T-helper 2 cell (primary cell): ENCODE measurements around the gene AK3.
"Not testable (repeated sequence)": the region's sequence is repeated elsewhere in the genome, so short reads cannot be mapped to it uniquely, and the experiment has no call there.

Source experiments
- DNase-seq, 5 experiments: peaks; one replicate each; pipeline versions ENCODE4 v3.0.0 to v3.0.0-alpha.2; 2012 to 2022
- total RNA-seq, 2 donors: gene quantifications; one replicate each; lab custom pipeline; 2026; lab: John Stamatoyannopoulos, UW

AK3 gene
- total RNA-seq: 17.8 to 28.4 reads per million in 2 donors

DNA sequence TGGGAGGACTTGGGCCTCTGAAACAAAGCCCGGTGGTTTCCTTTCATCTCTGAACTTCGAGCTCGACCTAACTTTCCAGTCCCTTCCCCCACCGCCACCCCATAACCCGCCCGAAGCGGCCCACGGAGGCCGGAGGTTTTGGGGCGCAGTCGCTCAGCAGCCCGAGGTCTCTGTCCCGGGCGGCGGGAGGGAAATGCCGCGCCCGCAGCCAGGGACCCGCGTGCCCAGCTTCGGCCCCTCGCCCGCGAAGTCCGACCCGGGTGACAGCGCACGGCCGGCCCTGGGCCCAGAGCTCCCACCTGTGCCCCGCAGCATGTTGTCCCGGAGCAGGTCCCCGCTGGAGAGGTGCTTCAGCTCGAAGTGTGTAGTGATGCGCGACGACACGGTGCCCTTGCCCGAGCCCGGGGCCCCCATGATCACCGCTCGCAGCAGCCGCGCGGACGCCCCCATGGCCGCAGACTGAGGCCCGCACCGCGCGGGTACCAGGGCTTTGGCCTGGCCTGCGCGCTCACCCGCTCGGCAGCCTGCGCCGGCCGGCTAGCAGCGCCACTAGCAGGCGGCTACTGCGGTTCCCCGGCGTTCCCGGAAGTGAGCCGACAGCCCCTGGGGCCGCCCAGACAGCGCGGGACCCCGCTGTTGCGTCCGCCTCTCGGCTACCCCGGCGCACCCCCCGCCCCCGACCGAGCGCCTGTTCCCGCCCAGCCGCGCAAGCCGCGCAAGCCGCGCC is at the start of gene AK3:
Gene AK3 (minus strand): TSS at position 565 of the 727 bp plus-strand sequence. CDS start 115 bp downstream, at position 450.
- peak; percentile 64 to 94 (median 81) for DNase-seq

DNA sequence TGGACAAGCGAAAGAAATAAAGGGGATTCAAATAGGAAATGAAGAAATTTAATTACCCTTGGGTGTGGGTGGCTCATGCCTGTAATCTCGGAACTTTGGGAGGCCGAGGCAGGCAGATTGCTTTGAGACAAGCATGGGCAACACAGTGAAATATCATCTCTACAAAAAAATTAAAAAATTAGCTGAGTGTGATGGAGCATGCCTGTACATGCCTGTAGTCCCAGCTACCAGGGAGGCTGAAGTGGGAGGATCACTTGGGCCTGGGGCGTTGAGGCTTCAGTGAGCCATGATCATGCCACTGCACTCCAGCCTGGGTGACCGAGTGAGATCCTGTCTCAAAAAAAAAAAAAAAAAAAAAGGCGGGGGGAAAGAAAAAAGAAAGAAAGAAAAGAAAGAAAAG is 47.7 kb upstream of the AK3 start:
- DNase-seq: no peak

DNA sequence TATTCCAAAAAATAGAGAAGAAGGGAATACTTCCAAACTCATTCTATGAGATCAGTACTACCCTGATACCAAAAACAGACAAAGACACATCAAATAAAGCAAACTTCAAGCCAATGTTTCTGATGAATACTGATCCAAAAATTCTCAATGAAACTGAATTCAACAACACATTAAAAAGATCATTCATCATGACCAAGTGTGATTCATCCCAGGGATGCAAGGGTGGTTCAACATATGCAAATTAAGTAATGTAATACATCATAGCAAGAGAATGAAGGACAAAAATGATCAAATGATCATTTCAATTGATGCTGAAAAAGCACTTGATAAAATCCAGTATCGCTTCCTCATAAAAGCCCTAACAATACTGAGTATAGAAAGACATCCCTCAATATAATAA is 46.9 kb upstream of the AK3 start:
- no peak for DNase-seq

DNA sequence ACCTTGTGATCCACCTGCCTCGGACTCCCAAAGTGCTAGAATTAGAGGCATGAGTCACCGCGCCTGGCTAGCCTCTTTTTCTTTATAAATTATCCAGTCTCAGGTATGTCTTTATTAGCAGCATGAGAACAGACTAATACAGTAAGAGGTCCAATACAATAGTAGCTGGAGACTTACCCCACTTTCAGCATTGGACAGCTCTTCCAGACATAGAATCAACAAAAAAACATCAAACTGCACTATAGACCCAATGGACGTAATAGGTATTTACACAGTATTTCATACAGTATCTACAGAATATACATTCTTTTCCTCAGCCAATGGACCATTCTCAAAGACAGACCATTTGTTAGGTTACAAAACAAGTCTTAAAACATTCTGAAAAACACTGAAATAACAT is 45.6 kb upstream of the AK3 start:
- DNase-seq: no peak

DNA sequence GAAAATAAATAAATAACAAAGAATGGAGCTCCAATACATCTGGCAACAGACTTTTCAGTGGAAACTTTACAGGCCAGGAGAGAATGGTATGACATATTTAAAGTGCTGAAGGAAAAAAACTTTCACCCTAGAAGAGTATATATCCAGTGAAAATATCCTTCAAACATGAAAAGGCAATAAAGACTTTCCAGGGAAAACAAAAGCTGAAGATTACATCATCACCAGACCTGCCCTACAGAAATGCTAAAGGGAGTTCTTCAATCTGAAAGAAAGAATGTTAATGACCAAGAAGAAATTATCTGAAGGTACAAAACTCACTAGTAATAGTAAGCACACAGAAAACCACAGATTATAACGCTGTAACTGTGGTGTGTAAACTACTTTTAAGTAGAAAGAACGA is 43.4 kb upstream of the AK3 start:
- no peak for DNase-seq

DNA sequence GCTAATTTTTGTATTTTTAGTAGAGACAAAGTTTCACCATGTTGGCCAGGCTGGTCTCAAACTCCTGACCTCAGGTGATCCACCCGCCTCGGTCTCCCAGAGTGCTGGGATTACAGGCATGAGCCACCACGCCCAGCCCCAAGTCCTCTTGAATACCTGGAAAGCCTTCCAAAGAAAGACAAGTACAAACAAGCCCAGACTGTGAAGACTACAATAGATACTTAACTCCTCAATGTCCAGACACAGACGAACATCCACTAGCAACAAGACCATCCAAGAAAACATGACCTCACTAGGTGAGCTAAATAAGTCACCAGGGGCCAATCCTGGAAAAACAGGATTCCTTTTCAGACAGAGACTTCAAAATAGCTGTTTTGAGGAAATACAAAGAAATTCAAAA is 42.2 kb upstream of the AK3 start:
- not testable (repeated sequence) for DNase-seq

DNA sequence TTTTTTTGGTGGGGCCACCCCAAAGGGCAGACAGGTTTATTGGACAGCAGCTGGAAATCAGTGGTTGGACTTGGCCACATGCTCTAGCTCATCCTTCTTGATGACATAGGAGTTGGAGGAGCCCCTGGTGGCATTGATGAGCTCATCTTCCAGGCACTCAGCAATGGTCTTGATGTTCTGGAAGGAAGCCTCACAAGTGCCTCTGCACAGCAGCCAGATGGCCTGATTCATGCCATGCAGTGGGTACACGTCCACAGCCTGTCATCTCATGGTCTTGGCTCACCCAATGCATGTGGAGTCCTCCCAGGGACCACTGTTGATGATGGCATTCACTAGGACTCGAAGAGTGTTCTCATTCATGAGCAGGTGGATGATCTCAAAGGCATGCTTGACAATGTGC is 40.4 kb upstream of the AK3 start:
- DNase-seq: no peak

DNA sequence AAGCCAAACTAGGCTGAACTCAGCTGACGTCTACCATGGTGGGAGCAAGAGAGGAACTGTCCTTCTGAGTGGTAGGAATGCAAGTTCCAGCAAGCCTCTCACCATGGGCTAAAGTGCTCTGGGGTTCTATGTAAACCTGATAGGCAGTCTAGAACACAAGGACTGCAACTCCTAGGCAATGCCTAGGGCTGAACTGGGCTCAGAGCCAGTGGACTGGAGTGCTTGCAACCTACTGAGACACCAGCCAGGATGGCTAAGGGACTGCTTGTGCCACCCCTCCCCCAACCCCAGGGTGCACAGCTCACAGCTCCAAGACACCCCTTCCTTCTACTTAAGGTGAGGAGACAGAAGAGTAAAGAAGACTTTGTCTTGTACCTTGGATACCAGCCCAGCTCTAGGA is 39.6 kb upstream of the AK3 start:
- no peak for DNase-seq

DNA sequence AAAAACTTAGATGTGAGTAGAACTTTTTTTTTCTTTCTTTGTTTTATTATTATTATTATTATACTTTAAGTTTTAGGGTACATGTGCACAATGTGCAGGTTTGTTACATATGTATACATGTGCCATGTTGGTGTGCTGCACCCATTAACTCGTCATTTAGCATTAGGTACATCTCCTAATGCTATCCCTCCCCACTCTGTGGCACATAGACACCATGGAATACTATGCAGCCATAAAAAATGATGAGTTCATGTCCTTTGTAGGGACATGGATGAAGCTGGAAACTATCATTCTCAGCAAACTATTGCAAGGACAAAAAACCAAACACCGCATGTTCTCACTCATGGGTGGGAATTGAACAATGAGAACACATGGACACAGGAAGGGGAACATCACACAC is 34.0 kb upstream of the AK3 start:
- not testable (repeated sequence) for DNase-seq

DNA sequence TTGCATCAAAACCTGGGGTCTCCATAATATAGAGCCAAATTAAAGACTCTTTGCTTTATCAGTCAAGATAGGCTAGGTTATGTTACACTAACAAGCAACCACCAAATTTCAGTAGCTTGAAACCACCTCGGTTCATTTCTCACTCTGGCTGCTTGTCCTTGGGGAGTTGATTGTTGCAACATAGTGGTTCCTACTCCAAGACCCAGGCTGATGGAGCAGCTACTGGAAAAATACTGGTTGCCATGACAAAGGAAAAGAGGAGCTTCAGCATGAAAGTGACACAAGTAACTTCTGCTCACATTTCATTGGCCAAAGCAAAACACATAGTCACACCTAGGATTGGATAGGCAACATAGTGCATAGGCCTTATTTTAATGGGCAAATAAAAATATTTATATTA is 33.2 kb upstream of the AK3 start:
- DNase-seq: no peak

DNA sequence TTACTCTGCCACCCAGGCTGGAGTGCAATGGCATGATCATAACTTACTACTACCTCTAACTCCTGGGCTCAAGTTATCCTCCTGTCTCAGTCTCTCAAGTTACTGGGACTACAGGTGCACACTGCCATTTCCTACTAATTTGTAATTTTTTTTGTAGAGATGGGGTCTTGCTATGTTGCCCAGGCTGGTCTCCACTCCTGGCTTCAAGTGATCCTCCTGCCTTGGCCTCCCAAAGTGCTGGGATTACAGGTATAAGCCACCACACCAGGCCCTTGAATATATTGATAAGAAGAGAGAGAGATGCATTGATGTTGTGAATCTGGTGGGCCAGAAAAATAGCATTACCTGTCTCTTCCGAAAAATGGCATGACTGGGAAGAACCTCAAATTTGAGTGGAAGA is 30.8 kb upstream of the AK3 start:
- DNase-seq: no peak

DNA sequence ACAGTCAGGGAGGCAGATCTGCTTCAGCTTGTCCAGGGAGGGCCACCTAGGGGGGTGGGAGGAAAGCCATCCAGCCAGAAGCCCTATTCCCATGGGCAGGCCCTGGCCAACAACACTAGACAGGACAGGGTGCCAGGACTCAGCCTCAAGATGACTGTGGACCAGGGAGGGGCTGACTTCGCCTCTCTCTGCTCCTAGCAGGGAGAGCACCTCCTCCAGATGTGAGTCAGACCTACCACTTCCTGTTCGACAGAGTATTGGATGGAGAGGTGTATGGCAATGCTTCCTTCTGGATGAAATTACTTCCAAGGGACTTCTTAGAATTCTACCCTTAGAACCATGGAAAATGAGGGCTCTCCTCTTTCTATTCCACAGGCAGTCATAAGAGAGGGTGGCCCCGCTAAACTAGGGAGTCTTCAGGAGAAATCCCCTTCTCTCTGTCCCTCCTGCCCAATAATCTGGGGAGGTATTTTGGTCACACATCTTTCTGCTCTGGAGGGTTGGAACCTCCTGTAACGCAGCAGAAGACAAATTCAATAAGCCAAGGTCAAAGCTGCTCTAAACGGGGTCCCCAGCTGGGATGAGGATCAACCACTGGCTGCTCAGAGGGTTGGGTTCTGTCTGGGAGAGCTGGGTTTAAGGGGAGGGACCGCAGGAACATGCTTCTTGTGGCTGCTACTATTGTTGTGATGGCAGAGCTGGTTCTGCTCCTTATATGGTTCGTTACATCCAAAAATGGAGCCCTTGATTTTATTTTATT is 28.5 kb upstream of the AK3 start:
- peak in 1 of 5 experiments; percentile 49 for DNase-seq

DNA sequence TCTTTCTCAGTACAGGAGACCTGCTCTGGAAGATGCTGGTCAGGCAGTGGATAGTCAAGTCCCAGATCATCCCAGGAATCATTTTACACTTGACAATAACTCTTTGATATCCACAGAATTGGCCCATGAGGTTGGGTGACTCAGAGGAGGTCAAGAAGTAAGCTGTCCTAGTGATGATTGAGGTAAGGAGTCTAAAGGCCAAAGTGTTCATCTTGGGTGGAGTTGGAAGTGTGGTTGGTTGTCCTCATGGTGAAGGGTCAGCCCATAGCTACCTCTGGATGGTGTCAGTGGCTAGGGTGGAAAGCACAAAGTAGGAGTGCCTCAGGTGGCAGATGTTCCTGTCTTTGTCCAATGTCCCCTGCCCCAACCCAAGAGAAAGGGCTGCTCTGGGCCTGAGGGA is 27.7 kb upstream of the AK3 start:
- DNase-seq: no peak

DNA sequence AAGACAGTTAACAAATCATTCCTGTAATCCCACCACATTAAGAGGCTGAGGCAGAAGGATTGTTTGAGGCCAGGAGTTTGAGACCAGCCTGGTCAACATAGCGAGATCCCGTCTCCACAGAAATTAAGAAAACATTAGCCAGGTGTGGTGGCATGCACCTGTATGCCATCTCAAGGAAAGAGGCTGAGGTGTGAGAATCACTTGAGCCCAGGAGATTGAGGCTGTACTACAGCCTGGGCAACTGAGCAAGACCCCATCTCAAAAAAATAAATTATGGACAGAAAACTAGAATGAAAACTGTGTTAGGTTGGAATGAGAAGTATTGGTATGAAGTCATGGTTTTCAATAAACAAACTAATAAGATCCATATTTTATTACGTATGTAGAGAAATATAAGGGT is 23.0 kb upstream of the AK3 start:
- no peak for DNase-seq

DNA sequence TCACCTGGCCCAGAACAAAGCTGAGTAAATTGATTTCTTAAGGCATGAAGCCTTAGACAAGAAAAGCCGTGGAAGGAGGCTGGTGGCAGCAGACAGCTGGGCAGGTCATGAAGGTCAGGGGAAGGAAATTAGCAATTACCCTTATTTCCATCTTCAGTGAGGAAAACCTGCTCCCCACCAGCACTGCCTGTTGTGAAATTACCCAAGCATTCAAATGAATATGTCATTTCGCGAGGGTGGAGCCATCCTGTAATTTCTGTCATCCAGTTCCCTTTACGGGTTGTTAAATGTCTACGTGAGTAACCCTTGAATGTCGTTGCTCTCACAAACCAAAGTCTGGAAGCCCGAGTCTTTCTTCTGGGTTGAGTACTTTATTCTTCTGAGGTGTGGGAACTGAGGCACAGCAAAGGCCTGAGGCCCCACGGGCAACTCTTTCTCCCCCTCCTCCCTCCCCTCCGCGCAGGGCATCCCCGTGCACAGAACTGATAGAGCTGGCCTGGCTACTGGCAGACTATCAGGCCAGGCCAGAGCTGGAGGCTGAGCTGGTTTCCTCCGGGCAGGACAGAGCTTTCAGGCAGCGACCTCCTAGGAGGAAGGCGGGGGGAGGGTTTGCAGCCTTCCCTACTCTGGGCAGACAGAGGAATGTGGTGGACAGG is 22.0 kb upstream of the AK3 start:
- DNase-seq: no peak

DNA sequence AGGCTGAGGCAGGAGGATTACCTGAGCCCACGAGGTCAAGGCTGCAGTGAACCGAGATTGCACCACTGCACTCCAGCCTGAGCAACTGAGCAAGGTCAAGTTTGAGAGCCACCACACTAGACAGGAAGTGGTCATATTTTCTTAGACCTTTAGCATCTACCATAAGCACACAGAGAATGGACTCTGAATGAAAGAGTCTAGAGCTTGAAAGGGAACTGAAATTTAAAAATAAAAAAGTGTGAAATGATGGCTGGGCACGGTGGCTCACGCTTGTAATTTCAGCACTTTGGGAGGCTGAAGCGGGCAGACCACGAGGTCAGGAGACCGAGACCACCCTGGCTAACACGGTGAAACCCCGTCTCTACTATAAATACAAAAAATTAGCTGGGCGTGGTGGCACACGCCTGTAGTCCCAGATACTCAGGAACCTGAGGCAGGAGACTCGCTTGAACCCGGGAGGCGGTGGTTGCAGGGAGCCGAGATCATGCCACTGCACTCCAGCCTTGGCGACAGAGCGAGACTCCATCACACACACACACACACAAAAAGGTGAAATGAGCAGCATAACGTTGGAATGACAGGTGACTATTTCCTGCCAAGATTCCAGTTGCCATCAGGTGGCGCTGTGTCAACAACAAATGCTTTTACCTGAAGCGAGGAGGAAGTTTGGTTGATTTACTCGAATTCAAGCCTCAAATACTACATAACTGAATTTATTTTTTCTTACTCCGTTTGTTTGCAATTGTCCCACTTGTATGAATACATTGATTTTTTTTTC is 21.3 kb upstream of the AK3 start:
- peak; percentile 28 to 89 (median 64) for DNase-seq

DNA sequence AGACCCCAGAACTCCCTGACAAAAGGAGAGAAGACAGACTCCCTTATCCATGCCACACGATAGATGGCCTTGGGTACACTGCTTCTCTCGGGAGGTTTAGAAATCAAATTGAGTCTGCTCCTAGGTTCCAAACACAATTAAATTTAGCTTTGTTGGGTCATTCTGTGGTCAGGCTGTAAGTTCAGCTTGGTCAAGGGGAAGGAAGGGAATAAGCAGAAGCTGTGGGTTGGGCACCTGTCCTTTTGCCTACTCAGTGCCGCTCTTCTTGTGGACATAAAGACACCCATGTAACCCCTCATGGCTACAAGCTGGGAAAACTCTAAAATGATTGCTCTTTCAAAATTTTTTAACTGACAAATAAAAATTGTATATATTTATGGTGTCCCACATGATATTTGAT is 19.1 kb upstream of the AK3 start:
- DNase-seq: no peak

DNA sequence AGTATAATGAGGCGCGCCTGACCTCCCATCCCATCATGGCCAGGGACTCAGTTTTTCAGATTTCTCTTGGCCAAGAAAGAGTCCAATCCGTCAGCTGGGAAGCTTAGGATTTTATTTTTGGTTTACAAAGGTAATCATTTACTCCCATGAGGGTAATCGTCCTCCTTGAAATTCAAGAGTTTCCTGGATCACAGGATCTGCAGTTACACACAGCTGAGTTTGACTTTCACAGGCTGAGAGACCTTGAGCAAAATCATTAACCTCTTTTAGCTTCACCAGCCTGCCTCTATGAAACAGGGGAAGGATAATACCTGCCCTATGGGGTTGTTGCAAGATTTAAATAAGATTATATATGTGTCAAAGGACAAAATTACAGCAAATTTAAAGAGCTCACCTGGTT is 15.4 kb upstream of the AK3 start:
- no peak for DNase-seq

DNA sequence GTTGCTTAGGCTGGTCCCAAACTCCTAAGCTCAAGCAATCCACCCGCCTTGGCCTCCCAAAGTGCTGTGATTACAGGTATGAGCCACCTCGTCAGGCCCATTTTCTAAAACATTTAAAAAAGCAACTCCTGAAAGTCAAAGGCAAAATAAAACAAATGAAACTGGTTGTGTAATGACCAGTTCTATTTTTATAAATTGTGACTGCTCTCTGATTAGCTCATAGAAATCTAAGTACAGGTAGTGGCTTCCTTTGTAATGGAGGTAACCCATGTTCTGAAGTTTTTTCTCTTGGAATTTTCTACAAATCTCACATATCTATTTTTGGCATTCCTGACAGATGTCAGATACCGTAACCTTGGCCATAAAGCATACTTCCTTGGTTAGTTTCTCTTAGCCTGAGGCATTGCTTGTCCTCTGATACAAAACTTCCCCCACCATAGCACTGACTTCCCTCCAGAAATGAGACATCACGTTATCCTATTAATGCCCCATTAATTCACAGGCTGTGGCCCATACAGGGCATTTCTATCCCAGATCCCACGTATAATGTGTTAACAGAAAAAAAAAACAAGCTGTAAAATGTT is 14.1 kb upstream of the AK3 start:
- no peak for DNase-seq

DNA sequence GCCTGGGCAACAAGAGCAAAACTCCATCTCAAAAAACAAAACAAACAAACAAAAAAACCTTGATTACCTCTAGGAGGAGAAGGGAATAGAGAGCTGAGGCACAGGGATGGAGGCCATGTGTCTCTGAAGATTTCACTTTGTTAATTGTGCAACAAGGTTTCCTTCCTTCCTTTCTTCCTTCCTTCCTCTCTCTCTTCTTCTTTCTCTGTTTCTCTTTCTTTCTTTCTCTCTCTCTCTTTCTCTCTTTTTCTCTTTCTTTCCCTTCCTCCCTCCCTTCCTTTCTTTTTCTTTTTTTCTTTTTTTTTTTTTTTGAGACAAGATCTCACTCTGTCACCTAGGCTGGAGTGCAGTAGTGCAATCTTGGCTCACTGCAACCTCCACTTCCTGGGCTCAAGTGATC is 13.5 kb upstream of the AK3 start:
- DNase-seq: not testable (repeated sequence)

DNA sequence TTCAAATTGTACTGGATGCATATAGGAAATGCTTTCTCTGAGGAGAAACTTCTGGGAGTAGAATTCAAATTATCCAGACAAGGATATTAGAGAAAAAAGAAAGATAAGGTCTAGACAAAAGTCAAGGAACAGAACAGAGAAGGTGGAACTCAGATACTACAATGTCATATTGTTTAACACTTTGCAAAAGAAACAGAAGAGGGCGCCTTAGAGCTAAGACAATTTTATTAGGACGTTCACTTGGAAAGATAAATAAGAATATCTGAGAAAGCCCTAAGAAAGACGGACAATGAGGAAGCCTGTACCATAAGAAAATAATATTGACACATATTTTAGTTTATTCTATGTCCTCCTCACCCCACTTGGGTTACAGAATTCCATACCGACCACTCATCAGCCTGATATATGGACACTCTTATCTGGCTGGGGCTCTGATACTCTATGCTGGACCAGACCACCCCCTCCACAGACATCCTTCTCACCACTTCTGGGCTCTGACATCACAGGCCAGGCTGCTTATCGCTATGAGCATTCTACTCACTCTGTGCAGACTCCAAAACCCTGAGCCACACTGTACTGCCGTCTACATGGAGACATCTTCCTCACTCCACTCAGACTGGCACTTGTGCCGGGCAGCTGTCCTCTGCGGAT is 9.1 kb upstream of the AK3 start:
- peak in 1 of 5 experiments; percentile 51 for DNase-seq

DNA sequence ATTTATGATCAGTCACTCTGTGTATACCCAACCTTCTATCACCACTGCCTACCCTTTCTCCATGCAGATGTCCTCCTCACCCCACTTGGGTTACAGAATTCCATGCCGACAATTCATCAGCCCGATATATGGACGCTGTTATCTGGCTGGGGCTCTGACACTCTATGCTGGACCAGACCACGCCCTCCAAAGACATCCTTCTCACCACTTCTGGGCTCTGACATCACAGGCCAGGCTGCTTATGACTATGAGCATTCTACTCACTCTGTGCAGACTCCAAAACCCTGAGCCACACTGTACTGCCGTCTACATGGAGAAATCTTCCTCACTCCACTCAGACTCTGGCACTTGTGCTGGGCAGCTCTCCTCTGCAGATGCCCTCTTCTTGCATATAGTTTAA is 7.6 kb upstream of the AK3 start:
- DNase-seq: no peak
